Stomach (tissue), 4 donors: Measurements from ENCODE around the gene SUPT3H.

Experiments
- EP300 ChIP-seq: sonication (generic); formaldehyde crosslinking; IDR thresholded peaks from one replicate; pipeline ENCODE4 v1.6.1; 2017; ENCODE audit warnings: antibody characterized with exemption
- POLR2A ChIP-seq, 4 donors: fragments of 450-650 bp; IDR thresholded peaks; one replicate each; pipeline ENCODE4 v1.6.1; 2016; ENCODE audit warnings: antibody characterized with exemption in 4 of 4, control low read depth in 2 of 4, mild to moderate bottlenecking in 1 of 4, moderate library complexity in 1 of 4
- POLR2AphosphoS5 ChIP-seq, 3 donors: sonication (generic); formaldehyde crosslinking; IDR thresholded peaks; one replicate each; pipeline ENCODE4 v1.6.1; 2016; ENCODE audit warnings: antibody characterized with exemption in 3 of 3
- TF ChIP-seq, protein P1 (sequence below), 7 experiments: fragments of 450-650 bp in 4 of 7; fragments of 200-600 bp in 3 of 7; sonication (generic) in 3 of 7; IDR thresholded peaks; one replicate each; pipeline ENCODE4 v1.5.1; 2016 to 2019; ENCODE audit warnings: antibody characterized with exemption in 7 of 7, control low read depth in 2 of 7, mild to moderate bottlenecking in 1 of 7

DNA sequence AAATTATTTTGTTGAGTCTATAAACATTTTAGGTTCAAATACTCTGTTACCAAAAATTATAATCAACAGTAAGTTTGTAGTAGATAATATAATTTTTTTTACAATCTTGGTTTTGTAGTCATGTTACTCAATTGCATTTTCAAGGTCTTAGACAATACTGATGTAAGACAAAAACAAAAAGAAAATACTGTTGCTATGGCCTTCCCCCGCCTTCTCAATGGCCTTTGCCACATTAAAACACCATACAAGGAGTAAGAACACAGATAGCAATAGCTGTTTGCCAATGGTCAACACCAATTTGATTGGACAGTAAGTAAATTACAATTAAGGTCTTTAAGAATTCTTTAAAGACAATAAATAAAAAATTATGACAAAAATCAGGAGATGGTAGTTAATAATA is 540.0 kb downstream of the SUPT3H start:
- no peak for TF ChIP-seq POLR2AphosphoS5 (IDR thresholded peaks at IDR 0.05)
- TF ChIP-seq POLR2A (IDR thresholded peaks at IDR 0.05): no peak
- TF ChIP-seq, protein P1, sequence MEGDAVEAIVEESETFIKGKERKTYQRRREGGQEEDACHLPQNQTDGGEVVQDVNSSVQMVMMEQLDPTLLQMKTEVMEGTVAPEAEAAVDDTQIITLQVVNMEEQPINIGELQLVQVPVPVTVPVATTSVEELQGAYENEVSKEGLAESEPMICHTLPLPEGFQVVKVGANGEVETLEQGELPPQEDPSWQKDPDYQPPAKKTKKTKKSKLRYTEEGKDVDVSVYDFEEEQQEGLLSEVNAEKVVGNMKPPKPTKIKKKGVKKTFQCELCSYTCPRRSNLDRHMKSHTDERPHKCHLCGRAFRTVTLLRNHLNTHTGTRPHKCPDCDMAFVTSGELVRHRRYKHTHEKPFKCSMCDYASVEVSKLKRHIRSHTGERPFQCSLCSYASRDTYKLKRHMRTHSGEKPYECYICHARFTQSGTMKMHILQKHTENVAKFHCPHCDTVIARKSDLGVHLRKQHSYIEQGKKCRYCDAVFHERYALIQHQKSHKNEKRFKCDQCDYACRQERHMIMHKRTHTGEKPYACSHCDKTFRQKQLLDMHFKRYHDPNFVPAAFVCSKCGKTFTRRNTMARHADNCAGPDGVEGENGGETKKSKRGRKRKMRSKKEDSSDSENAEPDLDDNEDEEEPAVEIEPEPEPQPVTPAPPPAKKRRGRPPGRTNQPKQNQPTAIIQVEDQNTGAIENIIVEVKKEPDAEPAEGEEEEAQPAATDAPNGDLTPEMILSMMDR (IDR thresholded peaks at IDR 0.05): no peak
- no peak for TF ChIP-seq EP300
